Epithelial cell of prostate (primary cell): ENCODE data around the gene MAMDC2.

ENCODE experiments used
- DNase-seq: peaks from one replicate; pipeline ENCODE4 v3.0.0-alpha.2; 2011; ENCODE audit warnings: low read depth, low spot score
- H3K27ac ChIP-seq: fragments of 450-650 bp; 2 replicates; pipeline ENCODE4 v1.5.1; 2017; ENCODE audit warnings: mild to moderate bottlenecking

MAMDC2 gene

GRCh38 chr9:70094747-70095146 is 51.1 kb downstream of the MAMDC2 start:
- H3K27ac ChIP-seq, result no peak overlapping the region
- DNase-seq, result no peak

GRCh38 chr9:70097187-70097586 is 53.5 kb downstream of the MAMDC2 start:
- no peak overlapping the region for H3K27ac ChIP-seq
- DNase-seq, result no peak

GRCh38 chr9:70100362-70100761 is 56.7 kb downstream of the MAMDC2 start:
- no peak for DNase-seq
- no peak overlapping the region for H3K27ac ChIP-seq

- no peak for DNase-seq
- no peak overlapping the region for H3K27ac ChIP-seq
Observed at GRCh38 chr9:70101265-70101664, 57.6 kb downstream of the MAMDC2 start.

GRCh38 chr9:70105147-70105546 is 61.5 kb downstream of the MAMDC2 start:
- no peak overlapping the region for H3K27ac ChIP-seq
- no peak for DNase-seq

- no peak overlapping the region for H3K27ac ChIP-seq
- DNase-seq, result no peak
Observed at GRCh38 chr9:70106571-70106970, 62.9 kb downstream of the MAMDC2 start.

GRCh38 chr9:70107558-70107957 is 63.9 kb downstream of the MAMDC2 start:
- DNase-seq, result no peak
- no peak overlapping the region for H3K27ac ChIP-seq

GRCh38 chr9:70108181-70108580 is 64.5 kb downstream of the MAMDC2 start:
- no peak for DNase-seq
- no peak overlapping the region for H3K27ac ChIP-seq

GRCh38 chr9:70110194-70111041 is 66.8 kb downstream of the MAMDC2 start:
- DNase-seq, result no peak
- H3K27ac ChIP-seq, result peak overlapping the region; percentile 85

GRCh38 chr9:70111042-70111602 is 67.5 kb downstream of the MAMDC2 start:
- no peak for DNase-seq
- peak overlapping the region; percentile 85 for H3K27ac ChIP-seq

GRCh38 chr9:70111641-70112236 is 68.1 kb downstream of the MAMDC2 start:
- DNase-seq, result peak; percentile 90
- peak overlapping the region; percentile 85 for H3K27ac ChIP-seq

- peak overlapping the region; percentile 85 for H3K27ac ChIP-seq
- no peak for DNase-seq
Observed at GRCh38 chr9:70112981-70113380, 69.3 kb downstream of the MAMDC2 start.

- H3K27ac ChIP-seq, result peak overlapping the region; percentile 85
- DNase-seq, result no peak
Observed at GRCh38 chr9:70113403-70114022, 69.9 kb downstream of the MAMDC2 start.

GRCh38 chr9:70114898-70115297 is 71.2 kb downstream of the MAMDC2 start:
- no peak for DNase-seq
- H3K27ac ChIP-seq, result no peak overlapping the region

- DNase-seq, result no peak
- H3K27ac ChIP-seq, result peak overlapping the region; percentile 42
Observed at GRCh38 chr9:70117835-70118319, 74.2 kb downstream of the MAMDC2 start.

- no peak for DNase-seq
- peak overlapping the region; percentile 58 for H3K27ac ChIP-seq
Observed at GRCh38 chr9:70119786-70120185, 76.1 kb downstream of the MAMDC2 start.

GRCh38 chr9:70120834-70121510 is 77.3 kb downstream of the MAMDC2 start:
- peak; percentile 87 for DNase-seq

GRCh38 chr9:70121818-70122436 is 78.3 kb downstream of the MAMDC2 start:
- H3K27ac ChIP-seq, result peak overlapping the region; percentile 58
- no peak for DNase-seq

More at GRCh38 chr9:70120834-70121510, 77.3 kb downstream of the MAMDC2 start:
- H3K27ac ChIP-seq, result peak overlapping the region; percentile 58

- no peak for DNase-seq
- H3K27ac ChIP-seq, result no peak overlapping the region
Observed at GRCh38 chr9:70123695-70124094, 80.0 kb downstream of the MAMDC2 start.
